ENCODE data around the gene KRTAP10-11.

DNA sequence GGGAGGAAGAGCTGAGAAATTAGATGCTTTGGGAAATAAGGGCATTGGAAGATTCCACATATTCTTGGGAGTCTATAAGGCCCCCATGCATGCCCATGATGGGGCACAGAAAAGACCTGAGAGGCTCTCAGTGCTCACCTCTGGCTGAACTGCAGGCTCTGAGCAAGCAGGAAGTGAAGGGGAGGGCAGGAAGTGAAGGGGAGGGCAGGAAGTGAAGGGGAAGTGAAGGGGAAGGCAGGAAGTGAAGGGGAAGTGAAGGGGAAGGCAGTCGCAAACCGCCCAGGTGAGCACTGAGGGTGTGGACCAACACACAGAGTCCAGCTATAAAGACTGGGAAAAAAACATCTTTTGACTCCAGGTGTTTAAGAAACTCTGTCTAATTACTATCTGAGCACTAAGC, 15.8 kb upstream of the KRTAP10-11 start:
- TF ChIP-seq POLR2A (IDR thresholded peaks at IDR 0.05) (no peak), CTCF (IDR thresholded peaks at IDR 0.05) (no peak)
